ENCODE results near the gene CXCR2. TPM values are rescaled to one million over a fixed set of nuclear protein-coding genes. Genes with fewer than 3 reads are reported as not detected.
"Not testable (repeated sequence)": the region's sequence is repeated elsewhere in the genome, so short reads cannot be mapped to it uniquely, and the experiment has no call there.

CXCR2 gene
- polyA plus RNA-seq, 1 donor, result 0.12 TPM

DNA sequence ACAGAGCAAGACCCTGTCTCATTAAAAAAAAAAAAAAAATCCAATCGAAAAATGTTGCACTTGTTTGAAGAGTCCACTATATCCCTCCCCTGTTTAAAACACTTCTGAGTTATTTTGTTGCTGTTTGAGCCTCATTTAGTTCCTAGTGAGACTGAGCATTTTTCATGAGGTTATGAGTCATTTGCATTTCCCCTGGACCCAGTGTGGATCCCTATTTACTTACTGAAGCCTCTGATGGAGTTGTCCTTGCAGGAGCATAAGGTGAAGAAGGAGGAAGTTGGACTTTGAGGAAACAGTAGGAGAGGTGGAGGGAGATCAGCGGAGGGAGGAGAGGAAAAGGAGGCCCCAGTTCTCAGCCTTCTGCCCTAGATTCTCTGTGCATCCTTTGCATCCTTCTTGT, 35.8 kb downstream of the CXCR2 start:
- DNase-seq, result no peak
- WGBS (ENCODE audit: insufficient coverage, low lambda C conversion rate), result 100% methylated on average over 1 of the region's 2 CpGs
- Histone ChIP-seq H3K27ac (ENCODE audit: low read length) (no peak overlapping the region), H3K4me3 (ENCODE audit: low read length) (no peak overlapping the region), H3K9me3 (ENCODE audit: control insufficient read depth, low read depth, low read length) (no peaks in the 10 kb centered on the region), H3K36me3 (ENCODE audit: control insufficient read depth, insufficient read depth, low read length) (no peaks in the 10 kb centered on the region), H3K4me1 (ENCODE audit: control insufficient read depth, insufficient read depth, low read length) (no peaks in the 10 kb centered on the region), H3K27me3 (ENCODE audit: control insufficient read depth, insufficient read depth, low read length) (peaks cover 2% of the 10 kb centered on the region)

DNA sequence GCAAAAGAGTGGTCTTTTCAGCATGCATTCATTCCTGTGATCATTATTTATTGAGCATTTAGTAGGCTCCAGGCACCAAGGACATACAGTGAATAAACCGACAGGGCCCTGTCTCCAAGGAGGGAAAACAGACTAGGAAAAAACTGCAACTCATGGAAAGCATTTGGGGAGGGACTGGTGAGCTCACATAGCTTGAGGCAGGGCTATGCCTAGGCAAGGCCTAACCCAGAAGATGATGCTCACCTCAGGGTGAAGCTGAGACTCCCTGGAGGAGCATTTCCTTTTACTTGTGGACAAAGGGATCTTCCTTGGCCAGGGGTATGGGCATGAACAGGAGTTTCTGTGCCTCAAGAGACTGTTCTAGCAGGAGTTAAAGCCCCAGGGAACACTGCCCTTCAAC, 37.0 kb downstream of the CXCR2 start:
- Histone ChIP-seq H3K27me3 (ENCODE audit: control insufficient read depth, insufficient read depth, low read length) (peaks cover 4% of the 10 kb centered on the region), H3K27ac (ENCODE audit: low read length) (no peak overlapping the region), H3K9me3 (ENCODE audit: control insufficient read depth, low read depth, low read length) (no peaks in the 10 kb centered on the region), H3K4me3 (ENCODE audit: low read length) (no peak overlapping the region), H3K36me3 (ENCODE audit: control insufficient read depth, insufficient read depth, low read length) (no peaks in the 10 kb centered on the region), H3K4me1 (ENCODE audit: control insufficient read depth, insufficient read depth, low read length) (no peaks in the 10 kb centered on the region)
- no peak for DNase-seq
- no CpG with 5 or more reads among the region's 1 CpG for WGBS (ENCODE audit: insufficient coverage, low lambda C conversion rate)

DNA sequence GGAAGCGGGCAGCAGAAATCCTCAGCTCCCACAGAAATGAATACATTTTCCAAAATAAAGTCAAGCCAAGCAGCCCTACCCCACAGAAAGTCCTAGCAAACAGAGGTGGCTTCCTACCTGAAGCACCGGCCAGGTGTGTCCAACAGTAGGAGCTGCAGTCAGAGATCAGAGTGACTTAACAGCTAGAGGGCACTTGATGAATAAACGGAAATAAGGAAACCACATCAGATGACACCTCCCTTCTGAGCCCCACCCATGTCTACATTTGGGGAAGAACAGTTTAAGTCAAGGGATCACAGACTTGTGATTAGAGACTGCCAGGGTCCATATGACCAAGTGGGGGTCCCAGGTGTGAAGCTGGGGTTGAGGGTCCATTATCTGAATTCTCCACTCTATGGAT, 41.0 kb downstream of the CXCR2 start, which contains the start of gene CXCR1:
CXCR1 (minus strand) TSS at position 172 of the 400 bp plus-strand sequence. CDS start 1,751 bp downstream, outside the sequence.
- Histone ChIP-seq H3K36me3 (ENCODE audit: control insufficient read depth, insufficient read depth, low read length) (no peaks in the 10 kb centered on the region), H3K9me3 (ENCODE audit: control insufficient read depth, low read depth, low read length) (no peaks in the 10 kb centered on the region), H3K4me1 (ENCODE audit: control insufficient read depth, insufficient read depth, low read length) (peaks cover 10% of the 10 kb centered on the region), H3K27ac (ENCODE audit: low read length) (no peak within 1 kb of the TSS), H3K4me3 (ENCODE audit: low read length) (no peak within 1 kb of the TSS), H3K27me3 (ENCODE audit: control insufficient read depth, insufficient read depth, low read length) (peaks cover 4% of the 10 kb centered on the region)
- no CpG with 5 or more reads among the region's 3 CpGs for WGBS (ENCODE audit: insufficient coverage, low lambda C conversion rate)
- no peak for DNase-seq

DNA sequence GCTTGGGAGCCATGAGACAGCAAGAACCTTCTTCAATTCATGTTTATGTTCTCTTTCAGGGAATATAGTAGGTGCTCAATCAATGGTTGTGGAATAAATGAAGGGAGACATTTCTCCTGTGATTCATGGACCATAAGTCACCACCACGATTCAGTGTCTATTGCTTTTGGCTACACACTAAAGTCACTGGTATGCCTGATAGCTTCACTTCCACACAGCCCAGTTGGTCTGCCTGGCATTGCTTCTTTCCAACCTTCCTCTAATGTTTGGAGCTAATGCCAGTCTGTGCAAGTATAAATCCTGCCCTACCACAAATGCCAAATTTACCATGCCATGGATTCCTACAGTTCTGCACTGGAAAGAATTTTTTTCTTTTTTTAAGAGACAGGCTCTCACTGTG, 42.2 kb downstream of the CXCR2 start:
- H3K27ac ChIP-seq (ENCODE audit: low read length), result no peak overlapping the region
- H3K4me3 ChIP-seq (ENCODE audit: low read length), result no peak overlapping the region
- H3K36me3 ChIP-seq (ENCODE audit: control insufficient read depth, insufficient read depth, low read length), result no peaks in the 10 kb centered on the region
- no peaks in the 10 kb centered on the region for H3K9me3 ChIP-seq (ENCODE audit: control insufficient read depth, low read depth, low read length)
- no peak for DNase-seq
- WGBS (ENCODE audit: insufficient coverage, low lambda C conversion rate), result no CpG with 5 or more reads among the region's 1 CpG
- H3K27me3 ChIP-seq (ENCODE audit: control insufficient read depth, insufficient read depth, low read length), result peaks cover 4% of the 10 kb centered on the region
- peaks cover 10% of the 10 kb centered on the region for H3K4me1 ChIP-seq (ENCODE audit: control insufficient read depth, insufficient read depth, low read length)

DNA sequence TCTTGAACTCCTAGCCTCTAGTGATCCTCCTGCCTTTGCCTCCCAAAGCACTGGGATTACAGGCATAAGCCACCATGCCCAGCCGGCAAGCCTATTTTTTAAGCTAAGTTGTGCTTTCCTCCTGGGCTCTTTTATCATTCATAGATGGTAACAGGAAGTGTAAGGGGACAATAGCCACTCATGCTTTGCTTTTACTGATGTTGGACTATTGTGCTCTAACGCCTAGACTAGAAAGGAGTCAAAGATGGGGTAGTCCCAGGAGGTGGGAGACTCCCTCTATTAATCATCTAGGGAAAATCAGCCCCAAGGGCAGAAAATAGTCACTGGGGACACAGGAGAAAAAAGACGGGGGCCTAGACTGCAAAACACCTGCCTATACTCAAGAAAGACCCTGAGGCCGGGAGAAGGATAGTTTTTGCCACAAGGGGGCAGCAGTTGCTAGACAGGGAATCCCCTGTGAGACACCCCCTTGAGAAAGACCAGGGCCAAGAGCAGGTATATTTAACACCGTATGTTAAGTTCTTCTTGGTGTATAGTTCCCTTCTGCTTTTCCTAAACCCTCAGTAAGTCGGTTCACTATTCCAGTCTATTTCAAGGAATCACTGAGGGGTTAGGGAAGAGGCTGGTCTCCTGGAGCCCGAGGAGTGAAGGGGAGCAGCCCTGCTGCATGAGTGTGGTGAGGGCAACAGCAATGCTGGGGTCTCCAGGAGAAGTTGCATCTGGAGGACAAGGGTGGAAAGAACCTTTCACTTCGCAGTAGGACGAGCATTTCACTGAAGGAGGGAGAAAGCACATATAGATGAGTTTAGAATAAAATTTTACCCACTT, 43.0 kb downstream of the CXCR2 start:
- peaks cover 4% of the 10 kb centered on the region for H3K27me3 ChIP-seq (ENCODE audit: control insufficient read depth, insufficient read depth, low read length)
- no CpG with 5 or more reads among the region's 9 CpGs for WGBS (ENCODE audit: insufficient coverage, low lambda C conversion rate)
- no peaks in the 10 kb centered on the region for H3K36me3 ChIP-seq (ENCODE audit: control insufficient read depth, insufficient read depth, low read length)
- peak overlapping the region; percentile 36 for H3K27ac ChIP-seq (ENCODE audit: low read length)
- H3K9me3 ChIP-seq (ENCODE audit: control insufficient read depth, low read depth, low read length), result no peaks in the 10 kb centered on the region
- H3K4me3 ChIP-seq (ENCODE audit: low read length), result no peak overlapping the region
- H3K4me1 ChIP-seq (ENCODE audit: control insufficient read depth, insufficient read depth, low read length), result peaks cover 10% of the 10 kb centered on the region
- DNase-seq, result peak; percentile 37 to 57

DNA sequence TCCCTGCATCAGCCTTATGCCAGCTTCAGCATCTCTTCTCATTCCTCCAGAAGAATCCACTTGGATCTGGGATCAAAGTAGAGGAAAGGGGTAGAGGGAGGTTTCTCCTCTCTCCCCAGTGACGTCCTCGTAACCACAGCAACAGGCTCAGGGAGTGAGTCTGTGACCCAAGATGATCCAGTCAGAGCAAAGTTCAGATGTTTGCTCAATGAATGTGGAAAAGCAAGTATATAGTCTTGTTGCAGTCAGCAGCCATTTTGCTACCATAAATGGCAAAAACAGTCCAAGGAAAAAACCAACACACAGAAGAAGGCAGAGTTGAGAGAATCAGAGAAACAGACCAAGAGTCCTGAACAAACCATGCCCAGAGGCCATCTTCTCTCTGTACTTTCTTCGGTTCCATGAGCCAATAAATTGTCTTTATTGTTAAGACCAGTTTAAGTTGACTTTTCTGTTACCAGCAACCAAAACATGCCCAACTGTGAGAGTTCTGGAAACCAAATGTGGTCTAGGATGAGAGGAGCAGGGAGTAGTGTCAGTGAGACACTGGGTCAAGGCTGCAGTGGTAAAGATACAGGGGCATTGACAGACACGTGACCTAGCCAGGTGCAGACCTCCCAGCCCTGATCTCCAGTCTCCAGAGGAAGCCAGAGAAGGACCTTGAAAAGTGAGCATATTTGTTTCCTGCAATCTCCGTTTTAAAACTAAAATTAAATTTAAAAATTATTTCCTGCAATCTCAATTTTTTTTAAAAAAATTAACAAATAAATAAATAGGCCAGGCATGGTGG, 44.1 kb downstream of the CXCR2 start:
- 83% methylated on average over 1 of the region's 5 CpGs for WGBS (ENCODE audit: insufficient coverage, low lambda C conversion rate)
- peak; percentile 91 to 95 for DNase-seq
- H3K4me3 ChIP-seq (ENCODE audit: low read length), result no peak overlapping the region
- H3K36me3 ChIP-seq (ENCODE audit: control insufficient read depth, insufficient read depth, low read length), result no peaks in the 10 kb centered on the region
- peaks cover 4% of the 10 kb centered on the region for H3K27me3 ChIP-seq (ENCODE audit: control insufficient read depth, insufficient read depth, low read length)
- H3K27ac ChIP-seq (ENCODE audit: low read length), result peak overlapping the region; percentile 36
- peaks cover 10% of the 10 kb centered on the region for H3K4me1 ChIP-seq (ENCODE audit: control insufficient read depth, insufficient read depth, low read length)
- no peaks in the 10 kb centered on the region for H3K9me3 ChIP-seq (ENCODE audit: control insufficient read depth, low read depth, low read length)

DNA sequence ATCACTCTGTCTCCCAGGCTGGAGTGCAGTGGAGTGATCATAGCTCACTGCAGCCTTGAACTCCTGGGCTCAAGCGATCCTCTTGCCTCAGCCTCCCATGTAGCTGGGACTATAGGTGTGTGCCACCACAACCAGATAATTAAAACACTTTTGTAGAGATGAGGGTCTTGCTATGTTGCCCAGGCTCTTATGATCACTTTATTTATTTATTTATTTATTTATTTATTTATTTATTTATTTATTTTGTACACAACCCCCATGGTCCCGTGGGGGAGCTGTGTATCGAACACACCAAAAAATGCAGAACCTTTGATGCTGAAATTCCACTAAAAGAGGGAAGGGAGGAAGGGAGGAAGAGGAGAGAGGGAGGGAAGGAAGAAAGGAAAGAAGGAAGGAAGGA, 45.9 kb downstream of the CXCR2 start:
- not testable (repeated sequence) for H3K36me3 ChIP-seq (ENCODE audit: control insufficient read depth, insufficient read depth, low read length); H3K4me3 ChIP-seq (ENCODE audit: low read length); DNase-seq; H3K27ac ChIP-seq (ENCODE audit: low read length); H3K27me3 ChIP-seq (ENCODE audit: control insufficient read depth, insufficient read depth, low read length); H3K9me3 ChIP-seq (ENCODE audit: control insufficient read depth, low read depth, low read length)
- H3K4me1 ChIP-seq (ENCODE audit: control insufficient read depth, insufficient read depth, low read length), result peaks cover 13% of the 10 kb centered on the region
- 100% methylated on average over 2 of the region's 3 CpGs for WGBS (ENCODE audit: insufficient coverage, low lambda C conversion rate)

DNA sequence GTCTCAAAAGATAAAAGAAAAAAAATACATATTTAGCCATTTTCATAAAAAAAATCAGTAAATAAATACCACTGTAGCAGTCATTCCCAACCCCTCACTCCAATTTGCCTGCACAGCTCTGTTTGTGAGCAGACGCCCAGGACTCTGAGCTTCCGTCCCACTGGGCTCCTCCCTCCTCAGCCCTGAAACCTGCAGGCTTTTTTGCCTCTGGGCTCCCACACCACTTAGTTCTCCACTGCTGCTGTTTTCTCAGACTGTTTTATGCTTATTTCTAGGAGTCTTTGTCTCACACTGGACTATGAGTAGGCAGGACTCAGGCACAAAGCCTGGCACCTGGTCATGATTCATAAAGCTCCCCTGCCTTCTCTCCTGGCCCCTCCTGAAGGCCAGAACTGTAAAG, 47.0 kb downstream of the CXCR2 start:
- Histone ChIP-seq H3K27me3 (ENCODE audit: control insufficient read depth, insufficient read depth, low read length) (no peaks in the 10 kb centered on the region), H3K36me3 (ENCODE audit: control insufficient read depth, insufficient read depth, low read length) (no peaks in the 10 kb centered on the region), H3K4me1 (ENCODE audit: control insufficient read depth, insufficient read depth, low read length) (peaks cover 13% of the 10 kb centered on the region), H3K4me3 (ENCODE audit: low read length) (no peak overlapping the region), H3K9me3 (ENCODE audit: control insufficient read depth, low read depth, low read length) (no peaks in the 10 kb centered on the region), H3K27ac (ENCODE audit: low read length) (no peak overlapping the region)
- no CpG with 5 or more reads among the region's 2 CpGs for WGBS (ENCODE audit: insufficient coverage, low lambda C conversion rate)
- no peak for DNase-seq

DNA sequence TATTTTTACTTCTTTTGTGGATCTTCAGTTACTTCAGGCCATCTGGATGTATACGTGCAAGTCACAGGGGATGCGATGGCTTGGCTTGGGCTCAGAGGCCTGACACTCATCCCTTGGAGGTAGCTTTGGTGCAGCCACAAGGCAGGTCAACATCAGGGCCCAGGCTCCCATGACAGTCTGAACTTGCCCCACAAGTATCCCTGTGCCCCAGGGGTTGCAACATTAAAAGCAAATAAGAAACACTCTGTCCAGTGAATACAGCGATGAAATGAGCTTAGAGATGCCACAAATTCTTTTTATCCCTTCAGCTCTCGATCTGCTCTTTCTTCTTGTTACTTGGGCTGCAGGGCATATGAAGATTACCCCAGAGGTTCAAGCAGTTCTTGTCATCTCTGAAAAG, 54.0 kb downstream of the CXCR2 start:
- no peak for DNase-seq
- H3K36me3 ChIP-seq (ENCODE audit: control insufficient read depth, insufficient read depth, low read length), result no peaks in the 10 kb centered on the region
- WGBS (ENCODE audit: insufficient coverage, low lambda C conversion rate), result no CpG with 5 or more reads among the region's 4 CpGs
- peaks cover 22% of the 10 kb centered on the region for H3K4me1 ChIP-seq (ENCODE audit: control insufficient read depth, insufficient read depth, low read length)
- no peaks in the 10 kb centered on the region for H3K27me3 ChIP-seq (ENCODE audit: control insufficient read depth, insufficient read depth, low read length)
- H3K9me3 ChIP-seq (ENCODE audit: control insufficient read depth, low read depth, low read length), result no peaks in the 10 kb centered on the region
- H3K27ac ChIP-seq (ENCODE audit: low read length), result peak overlapping the region; percentile 70
- no peak overlapping the region for H3K4me3 ChIP-seq (ENCODE audit: low read length)

DNA sequence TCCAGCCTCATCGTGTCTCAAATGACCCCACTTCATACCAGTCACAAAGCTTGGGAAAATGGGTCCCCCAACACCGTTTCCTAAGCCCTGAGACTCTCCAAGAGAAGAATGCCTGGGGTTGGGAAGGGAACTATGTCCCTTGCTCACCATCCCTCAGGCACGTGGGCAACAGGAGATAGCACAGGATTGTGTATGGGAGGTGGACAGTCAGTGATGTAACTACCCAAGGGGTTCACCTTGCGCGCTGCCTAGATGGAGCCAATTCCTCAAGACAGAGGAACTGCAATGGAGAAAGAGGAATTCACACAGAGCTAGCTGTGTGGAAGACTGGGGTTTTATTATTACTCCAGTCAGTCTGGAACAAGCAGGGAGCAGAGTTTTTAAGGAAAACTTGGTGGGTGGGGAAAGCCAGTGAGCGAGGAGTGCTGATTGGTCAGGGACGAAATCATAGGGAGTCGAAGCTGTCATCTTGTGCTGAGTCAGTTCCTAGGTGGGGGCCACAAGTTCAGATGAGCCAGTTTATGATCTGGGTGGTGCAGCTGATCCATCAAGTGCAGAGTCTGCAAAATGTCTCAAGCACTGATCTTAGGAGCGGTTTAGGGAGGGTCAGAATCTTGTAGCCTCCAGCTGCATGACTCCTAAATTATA, 54.8 kb downstream of the CXCR2 start:
- no peak overlapping the region for H3K4me3 ChIP-seq (ENCODE audit: low read length)
- peak; percentile 85 to 89 for DNase-seq
- H3K27me3 ChIP-seq (ENCODE audit: control insufficient read depth, insufficient read depth, low read length), result no peaks in the 10 kb centered on the region
- H3K4me1 ChIP-seq (ENCODE audit: control insufficient read depth, insufficient read depth, low read length), result peaks cover 22% of the 10 kb centered on the region
- H3K9me3 ChIP-seq (ENCODE audit: control insufficient read depth, low read depth, low read length), result no peaks in the 10 kb centered on the region
- no peaks in the 10 kb centered on the region for H3K36me3 ChIP-seq (ENCODE audit: control insufficient read depth, insufficient read depth, low read length)
- WGBS (ENCODE audit: insufficient coverage, low lambda C conversion rate), result no CpG with 5 or more reads among the region's 9 CpGs
- peak overlapping the region; percentile 70 for H3K27ac ChIP-seq (ENCODE audit: low read length)

All from large intestine (tissue), 3 donors.